HG03060 (cell line): Measurements from ENCODE around the gene RFFL.

Source experiments
- ATAC-seq: cut with Tn5 transposase; IDR thresholded peaks from one replicate; pipeline ENCODE4 v1.9.1; 2021; ENCODE audit warnings: low read depth, moderate number of reproducible peaks; ENCODE audit not compliant: unreplicated experiment

Gene RFFL

DNA sequence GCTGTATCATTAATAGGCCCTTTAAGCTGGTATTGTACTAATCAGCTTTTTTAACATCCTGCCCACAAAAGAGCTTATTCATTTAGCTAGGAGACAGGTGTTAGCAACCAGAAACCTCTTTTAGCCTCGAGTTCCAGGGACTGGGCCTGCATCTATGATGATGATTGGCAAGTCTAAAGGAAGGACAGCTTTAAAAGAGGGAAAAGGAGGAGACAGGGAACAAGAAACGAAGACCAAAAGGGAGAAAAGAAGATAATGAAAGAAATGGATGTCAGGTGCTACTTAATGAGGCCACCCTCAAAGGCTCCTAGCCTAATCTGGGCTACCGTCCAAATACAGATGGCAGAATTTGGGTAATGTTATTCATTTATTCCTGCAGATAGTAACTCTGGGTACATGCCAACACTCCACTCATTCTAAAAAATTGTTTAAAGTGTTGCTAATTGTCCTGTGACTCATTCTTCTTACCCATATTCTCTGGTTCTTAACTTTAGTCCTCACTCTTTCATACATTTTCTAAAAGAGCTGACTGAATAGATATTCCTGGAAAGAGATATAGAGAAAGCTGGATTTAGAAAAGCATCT lies 18.7 kb upstream of the RFFL start:
- ATAC-seq, result no peak

DNA sequence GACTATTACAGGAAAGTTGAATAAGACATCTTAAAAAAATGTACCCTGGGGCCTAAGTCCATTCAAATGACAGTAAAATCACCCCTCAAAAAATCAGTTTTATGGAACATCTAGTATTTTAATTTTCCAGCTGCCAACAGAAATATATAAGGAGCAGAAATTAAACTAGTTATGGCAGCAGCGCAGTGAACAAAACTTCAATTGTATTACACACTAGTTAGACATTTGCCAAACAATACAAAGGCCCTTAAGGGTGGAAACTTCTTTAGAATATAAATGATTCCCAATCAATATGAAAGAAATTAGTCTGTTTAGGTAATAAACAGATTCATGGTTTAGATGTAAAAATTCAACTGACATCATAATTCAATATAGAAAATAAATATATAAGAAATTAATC lies 18.1 kb upstream of the RFFL start:
- ATAC-seq, result no peak

DNA sequence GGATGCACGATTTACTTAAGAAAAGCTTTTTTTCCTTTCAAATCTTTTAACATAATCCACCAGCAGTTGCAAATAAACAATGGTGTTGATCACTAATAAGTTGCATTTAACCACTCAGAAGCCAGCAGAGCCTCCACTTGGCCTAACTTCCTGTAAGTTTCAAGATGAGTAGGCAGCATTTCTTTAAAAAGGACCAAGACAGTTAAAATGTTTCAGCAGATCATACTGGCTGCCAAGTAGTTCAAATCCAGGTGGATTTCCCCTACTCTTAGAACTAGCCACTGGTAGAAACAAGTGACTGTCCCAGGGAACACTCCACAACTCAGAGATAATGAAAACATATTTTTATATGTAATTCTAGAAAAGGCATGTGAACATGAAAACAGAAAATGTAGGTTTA lies 17.0 kb upstream of the RFFL start:
- ATAC-seq, result no peak

DNA sequence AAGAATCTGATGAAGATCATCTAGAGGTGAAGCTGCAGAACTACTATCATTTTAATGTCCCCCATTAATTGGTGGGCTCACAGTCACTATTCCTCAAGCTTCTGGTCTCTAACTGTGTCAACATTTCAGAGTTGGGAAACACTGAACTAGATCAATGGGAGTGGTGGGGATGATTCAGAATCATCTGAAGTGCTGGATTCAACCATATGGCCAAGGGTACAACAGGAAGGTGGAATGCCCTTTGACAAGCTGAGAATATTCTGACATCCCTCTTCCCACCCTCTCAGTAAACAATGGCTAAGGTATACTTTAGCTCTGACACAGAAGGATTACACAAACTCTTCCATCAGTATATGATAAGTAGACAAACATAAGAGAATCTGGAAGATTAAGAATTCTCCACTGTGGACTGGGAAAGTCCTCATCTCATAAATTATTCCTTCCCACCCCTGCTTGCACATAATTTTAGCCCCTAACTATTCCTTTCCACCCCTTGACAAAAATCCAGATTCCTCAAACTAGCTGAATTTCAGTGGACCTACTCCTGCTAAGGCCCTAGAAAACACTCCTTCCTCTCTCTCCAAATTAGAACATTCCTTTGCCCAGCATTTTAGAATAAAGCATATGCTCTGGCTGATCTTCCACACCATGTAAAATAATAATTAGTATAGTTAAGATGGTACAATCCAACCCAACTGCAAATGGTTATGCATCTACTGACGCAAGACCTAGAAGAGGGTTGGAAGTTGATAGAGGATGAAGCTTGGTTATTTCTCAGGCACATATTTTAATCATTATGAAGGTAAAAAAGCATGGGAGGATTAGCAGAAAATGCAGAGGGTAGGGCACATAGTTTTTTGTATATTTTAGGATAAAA lies 16.3 kb upstream of the RFFL start:
- no peak for ATAC-seq

DNA sequence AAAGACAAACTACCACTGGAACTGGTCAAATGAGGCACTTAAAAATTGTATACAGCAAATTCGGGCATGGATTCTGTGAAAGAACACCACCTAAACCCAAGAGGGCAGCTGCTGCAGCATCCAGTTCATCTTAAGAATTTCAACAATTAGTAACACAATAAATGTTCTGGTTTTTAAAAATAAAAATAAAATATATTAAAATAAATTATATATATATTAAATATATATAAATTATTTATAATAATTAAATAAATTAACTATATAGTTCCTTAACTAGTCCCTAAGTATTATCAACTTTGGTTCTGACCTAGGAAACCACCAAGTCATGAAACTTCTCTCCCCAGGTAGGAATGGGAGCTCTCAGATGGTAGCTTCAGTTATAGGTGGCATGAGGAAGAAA lies 13.4 kb upstream of the RFFL start:
- no peak for ATAC-seq

DNA sequence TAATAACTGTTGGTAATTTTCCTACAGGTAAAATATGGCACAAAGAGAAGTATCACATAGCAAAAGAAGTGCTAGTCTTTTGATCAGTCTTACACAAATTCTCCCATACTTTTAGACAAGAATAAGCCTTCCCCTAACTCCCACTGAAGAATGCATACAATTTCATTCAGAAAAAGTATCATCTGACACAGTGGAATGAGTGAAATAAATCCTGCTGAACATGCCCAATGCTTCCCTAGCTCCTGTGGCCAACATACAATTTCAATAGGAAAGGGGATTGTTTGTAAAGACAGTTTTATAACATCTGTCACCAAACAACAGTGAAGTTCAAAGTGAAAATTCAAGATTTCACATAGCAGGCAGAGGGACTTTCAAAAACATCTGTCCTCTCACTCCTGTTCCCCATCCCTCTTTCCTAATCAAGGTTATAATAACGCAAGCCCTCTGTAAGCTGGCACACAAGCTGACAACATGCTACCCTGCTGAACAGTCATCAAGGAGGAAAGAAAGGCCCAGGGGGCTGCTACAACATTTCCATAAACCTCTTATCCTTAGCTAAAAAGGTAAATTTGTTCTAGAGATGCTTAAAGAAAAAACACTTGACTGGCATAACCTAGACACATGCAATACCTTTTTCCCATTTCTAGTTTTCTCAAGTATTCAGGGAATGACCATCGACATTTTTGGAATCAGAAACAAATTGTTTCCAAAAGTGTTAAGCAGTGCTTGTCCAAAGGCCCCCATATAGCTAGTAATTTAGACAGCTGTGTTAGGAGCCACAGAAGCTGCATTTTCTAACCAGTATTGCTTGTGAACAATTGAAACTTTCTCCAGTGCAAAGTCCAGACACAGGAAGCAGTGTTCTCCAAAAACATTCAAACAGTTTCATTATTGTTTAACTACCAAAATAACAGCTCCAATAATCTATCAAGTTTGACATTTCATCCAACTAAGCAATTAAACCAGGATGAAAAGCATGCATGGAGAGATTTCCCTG lies 11.5 kb upstream of the RFFL start:
- no peak for ATAC-seq

DNA sequence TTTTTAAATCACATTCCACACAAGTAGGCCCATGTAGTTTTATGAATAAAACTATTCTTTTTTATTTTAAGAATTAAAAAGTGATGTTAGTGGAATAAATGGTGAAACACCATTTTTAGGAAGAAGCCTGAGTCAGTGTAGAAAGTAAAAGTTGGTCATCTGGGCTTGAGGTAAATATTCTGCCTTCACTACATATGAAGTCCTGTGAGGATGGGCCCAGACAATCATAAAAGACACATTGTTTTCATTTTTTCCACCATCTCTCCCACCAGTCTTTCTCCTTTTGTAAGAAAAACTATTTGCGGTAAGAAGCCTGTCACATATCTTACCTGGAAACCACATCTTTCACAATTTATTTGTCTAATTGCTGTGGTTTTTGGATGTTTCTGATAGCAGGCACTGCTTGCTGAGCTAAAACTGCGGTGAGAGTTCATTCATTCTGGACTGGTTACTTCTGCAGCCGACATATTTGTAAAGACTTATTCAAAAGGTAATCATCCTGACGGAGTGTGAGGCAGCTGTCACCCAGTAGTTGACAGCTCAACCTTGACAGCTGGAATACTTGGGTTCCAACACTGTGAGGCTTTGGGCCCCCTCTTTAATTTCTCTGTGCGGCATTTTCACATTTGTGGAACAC lies 10.6 kb upstream of the RFFL start:
- no peak for ATAC-seq

DNA sequence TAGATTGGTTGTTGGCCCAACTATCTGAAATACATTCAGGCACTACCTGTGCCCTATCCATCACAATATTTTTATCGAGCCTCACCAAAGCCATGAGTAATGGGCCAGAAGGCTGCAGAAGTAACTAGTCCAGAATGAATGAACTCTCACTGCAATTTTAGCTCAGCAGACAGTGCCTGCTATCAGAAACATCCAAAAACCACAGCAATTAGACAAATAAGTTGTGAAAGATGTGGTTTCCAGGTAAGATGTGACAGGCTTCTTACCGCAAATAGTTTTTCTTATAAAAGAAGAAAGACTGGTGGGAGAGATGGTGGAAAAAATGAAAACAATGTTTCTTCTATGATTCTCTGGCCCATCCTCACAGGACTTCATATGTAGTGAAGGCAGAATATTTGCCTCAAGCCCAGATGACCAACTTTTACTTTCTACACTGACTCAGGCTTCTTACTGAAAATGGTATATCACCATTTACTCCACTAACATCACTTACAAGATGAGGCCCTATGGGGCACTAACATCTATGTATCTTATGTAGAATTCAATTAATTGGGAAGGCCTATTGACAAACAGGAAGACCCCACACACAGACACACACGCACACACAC lies 9.8 kb upstream of the RFFL start:
- ATAC-seq, result no peak

DNA sequence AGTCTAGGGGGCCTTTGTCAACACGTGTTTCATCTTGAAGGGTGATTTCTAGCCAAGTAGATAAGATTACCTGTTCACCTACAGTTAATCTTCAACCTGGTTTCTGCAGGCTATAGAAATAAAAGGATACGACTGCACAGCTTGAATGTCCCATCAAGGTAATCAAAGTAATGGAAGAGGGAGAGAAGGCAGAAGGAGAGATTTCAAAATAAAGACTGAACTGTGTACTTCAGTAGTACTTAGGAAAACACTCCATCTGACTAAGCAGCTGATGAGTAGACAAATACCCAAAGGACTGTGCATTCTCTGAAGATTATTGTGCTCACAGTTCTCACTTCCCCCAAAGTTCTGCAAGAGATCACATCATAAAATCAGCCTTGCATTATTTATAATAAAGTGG lies 5.8 kb upstream of the RFFL start:
- ATAC-seq, result no peak

DNA sequence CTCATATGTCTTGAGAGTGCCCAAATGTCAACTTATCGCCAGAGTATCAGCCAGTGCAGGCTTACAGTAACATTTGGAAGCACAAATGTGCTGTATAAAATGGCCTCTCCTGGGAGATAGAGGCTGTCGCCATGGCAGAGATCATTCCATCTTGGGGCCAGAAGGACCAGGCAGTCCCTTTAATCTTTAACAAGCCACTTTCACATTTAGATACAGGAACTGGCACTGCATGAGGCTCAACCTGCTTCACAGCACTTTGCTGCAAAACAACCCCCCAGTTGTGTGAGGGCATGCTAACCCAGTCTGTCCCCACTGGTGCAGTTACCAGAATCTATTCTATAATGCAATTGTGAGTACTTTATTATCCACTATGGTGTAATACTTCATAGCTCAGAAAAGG lies 4.7 kb upstream of the RFFL start:
- ATAC-seq, result no peak

DNA sequence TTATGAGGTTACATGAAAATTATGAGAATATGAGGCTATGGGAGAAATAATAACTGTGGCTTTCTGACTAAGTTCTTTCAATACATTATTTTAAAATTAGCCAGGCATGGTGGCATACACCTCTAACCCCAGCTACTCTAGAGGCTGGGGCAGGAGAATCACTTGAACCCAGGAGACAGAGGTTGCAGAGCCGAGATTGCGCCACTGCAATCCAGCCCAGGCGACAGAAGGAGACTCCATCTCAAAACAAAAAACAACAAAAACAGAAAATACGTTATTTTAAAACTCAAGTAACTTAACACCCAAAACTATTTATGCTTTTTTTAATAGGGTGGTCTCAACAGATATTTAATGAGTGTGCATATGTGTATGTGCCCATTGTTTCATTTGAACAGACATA lies 2.4 kb upstream of the RFFL start:
- ATAC-seq, result no peak

DNA sequence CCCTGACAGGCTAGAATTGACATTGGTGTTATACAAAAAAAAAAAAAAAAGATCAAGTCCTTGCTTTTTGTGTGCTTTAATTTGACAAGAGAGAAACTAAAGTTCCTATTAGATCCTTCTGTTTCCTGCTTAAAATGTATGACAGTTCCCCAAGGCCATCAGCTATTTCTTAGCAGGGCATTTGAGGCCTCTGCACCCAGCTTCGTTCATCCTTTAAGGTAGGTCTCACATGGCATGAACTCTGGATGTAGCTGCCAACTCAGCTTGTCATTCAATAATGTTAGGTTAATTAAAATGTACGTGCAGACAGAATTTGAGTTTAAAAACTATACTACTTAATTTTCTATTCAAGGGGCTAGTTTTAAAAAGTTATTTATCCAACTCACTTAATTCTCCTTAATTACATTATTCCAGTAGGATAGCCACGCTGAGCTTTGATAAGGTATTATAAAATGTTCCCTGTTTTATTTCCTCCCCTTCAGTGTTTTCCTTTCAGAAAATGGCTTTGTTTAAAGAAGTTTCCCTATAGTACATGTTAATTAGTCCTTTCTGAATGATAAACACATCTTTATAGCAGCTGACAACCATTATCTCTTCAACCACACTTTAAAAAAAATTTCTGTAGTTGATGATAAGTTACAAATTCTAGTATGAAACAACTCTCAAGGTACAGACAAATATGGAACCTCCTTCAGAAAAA lies 1.2 kb upstream of the RFFL start:
- ATAC-seq, result no peak

DNA sequence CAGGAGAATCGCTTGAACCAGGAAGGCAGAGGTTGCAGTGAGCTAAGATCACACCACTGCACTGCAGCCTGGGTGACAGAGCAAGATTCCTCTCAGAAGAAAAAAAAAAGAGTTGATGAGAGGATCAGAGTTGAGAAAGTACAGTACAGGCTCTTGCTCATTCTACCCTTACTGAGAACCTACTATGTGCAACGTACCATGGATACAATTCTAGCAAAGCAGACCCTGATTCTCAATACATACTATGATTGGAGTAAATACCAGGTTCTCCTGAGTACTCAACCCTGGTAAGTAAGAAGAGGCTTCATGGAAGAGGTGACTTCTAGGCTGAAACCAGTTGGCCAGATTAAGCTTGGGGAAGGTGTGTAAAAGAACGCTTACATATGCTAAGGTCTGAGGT lies 1.2 kb downstream of the RFFL start:
- no peak for ATAC-seq

DNA sequence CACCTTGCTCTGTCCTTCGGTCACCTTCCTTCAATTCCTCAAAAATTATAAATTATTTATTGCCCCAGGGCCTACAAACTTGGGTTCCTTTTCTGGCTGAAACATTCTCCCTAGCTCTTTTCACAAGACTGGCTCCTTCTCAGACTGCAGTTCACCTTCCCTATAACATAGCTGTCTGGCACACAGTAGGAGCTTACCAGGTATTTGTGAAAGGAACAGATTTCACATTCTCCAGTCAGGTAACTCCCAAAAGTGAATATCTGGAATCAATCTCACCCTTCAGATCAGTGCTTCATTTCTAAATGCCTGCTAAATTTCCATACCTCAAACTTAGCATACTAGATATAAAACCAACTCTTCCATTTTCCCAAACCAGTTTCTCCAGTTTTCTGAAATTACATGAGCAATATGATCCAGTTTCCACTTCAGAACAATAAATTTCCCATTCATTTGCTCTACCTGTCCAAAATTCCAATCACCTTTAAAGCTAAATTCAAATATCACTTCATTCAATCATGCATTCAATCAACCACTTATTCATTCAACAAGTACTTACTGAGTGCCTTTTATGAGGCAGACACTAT lies 6.1 kb downstream of the RFFL start:
- no peak for ATAC-seq

DNA sequence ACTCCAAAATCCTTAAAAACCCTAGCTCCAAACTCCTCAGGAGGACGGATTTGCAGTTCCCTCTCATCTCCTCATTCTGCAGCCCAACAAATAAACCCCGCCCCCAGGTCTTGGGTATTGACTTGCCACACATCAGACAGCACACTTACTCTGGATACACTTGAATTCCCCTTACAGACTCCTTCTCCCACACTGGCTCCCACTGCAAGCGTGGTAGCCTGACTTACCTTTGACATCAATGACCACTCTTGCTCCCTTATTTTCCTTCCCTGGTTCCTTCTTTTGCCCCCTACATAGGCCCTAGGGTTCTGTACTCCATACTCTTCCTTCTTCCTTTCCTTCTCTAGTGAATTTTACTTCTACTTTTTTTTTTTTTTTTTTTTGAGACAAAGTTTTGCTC lies 7.5 kb downstream of the RFFL start:
- ATAC-seq, result no peak

DNA sequence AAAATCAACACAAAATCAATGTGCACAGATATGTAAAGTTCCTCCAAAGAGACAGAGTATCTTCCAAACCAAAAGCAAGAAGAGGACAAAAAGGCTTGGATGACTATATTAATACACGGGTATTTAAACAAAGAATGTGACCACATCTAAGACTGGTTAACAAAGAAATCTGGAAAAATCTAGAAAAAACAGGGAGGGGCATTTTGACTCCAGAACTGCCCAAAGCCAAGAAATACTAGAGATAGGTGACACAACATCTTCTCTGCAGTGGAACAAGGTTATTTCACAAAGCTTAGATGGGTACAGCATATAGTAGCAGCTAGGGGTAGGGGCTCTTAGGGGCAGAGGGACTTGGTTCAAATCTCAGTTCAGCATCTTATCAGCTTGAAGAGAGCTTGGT lies 10.3 kb downstream of the RFFL start:
- ATAC-seq, result no peak

DNA sequence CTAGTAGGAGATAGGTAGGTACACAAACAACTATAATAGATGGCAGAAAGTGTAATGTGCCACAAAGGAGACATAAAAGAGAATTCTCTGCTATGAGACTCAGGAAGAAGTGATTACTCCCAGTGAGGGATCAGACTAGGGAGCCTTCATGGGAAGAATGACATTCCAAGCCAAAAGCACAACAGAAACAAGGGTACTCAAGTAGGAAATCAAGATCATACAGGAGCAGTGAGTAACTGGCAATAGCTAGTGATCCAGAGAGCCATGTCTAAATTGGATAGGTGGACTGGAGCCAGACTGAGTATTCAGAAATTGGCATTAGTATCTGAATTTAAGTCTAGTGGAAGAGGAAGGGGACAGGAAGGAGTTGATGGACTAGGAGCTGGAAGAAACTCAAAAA lies 10.7 kb downstream of the RFFL start:
- ATAC-seq, result no peak

DNA sequence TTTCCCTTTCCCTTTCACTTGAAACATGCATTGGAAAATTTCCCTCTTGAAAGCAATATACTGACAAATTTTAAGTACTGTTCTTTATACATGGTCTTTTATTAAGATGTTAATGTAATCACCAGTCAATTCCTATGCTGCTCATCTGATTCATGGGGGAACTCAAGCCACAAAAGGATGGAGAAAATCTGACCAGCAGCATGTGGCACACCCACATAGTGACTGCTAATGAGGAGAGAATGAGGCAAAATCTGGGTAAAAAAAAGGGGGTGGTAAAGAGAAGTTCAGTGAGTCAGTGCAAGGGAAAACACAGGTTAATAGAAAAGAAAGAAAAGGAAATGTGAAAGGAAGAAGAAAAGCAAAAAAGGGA lies 11.3 kb downstream of the RFFL start:
- ATAC-seq, result no peak

DNA sequence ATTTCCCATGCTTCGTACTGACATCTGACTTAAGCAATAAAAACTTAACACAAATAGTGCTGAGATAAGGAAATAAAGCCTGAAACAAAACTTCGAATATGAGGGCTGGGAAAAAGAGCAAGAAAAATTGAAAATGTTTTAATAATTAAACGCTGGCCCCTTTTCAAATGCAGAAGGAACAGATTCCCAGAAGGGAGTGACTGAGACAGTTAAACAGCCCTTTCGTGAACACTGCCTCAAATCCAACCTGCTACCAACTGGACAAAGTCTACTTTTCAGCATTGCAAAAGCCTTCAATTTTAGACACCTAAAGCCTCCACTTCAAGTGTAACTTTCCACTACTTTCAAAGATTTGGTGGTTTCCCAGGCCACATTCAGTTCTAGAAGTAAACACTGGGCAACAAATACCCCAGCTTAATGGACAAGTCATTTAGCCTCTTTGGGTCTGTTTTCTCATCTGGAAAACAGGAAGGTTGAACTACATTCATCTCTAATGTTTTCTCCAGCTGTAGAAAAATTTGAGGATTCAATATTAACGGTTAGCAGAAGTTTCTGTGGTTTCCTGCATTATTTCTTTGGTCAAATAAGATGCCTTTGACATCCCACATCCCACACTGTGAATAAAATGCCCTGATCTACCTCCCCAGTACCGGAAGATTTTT lies 11.8 kb downstream of the RFFL start:
- ATAC-seq, result no peak
